GM12891 (cell line): Measurements from ENCODE around the gene KCNJ5.

Experiments used
- POLR2A ChIP-seq: IDR thresholded peaks from 2 replicates; pipeline ENCODE4 v1.6.1; 2011; ENCODE audit warnings: low read depth, low read length, control low read depth
- POU2F2 ChIP-seq: IDR thresholded peaks from 2 replicates; pipeline ENCODE4 v1.6.1; 2011; ENCODE audit warnings: low read depth, mild to moderate bottlenecking, control low read depth, low read length, moderate library complexity
- TAF1 ChIP-seq: IDR thresholded peaks from 2 replicates; pipeline ENCODE4 v1.6.1; 2011; ENCODE audit warnings: low read depth, low read length, control low read depth

- TF ChIP-seq POLR2A (no peak), TAF1 (no peak), POU2F2 (no peak)
These were observed 6.3 kb upstream of the KCNJ5 start for GRCh38 chr11:128884703-128885338.
